SK-N-SH (cell line): Measurements from ENCODE around the gene GSDMA. TPM values are rescaled to one million over a fixed set of nuclear protein-coding genes. Genes with fewer than 3 reads are reported as not detected.

Source experiments
- CTCF ChIA-PET: fragments of 300-600, 350-600 bp; formaldehyde crosslinking; extraction: SDS; loops from one replicate; lab custom pipeline; 2021; lab: Yijun Ruan, JAX
- POLR2A ChIA-PET: fragments of 350-600 bp; sonication (Branson Sonifier 250); formaldehyde crosslinking; extraction: SDS; loops from one replicate; lab custom pipeline; 2020; ENCODE audit warnings: antibody characterized with exemption, inconsistent platforms; lab: Yijun Ruan, JAX
- DNase-seq: peaks from one replicate; pipeline ENCODE4 v3.0.0; 2012
- H2AFZ ChIP-seq: fragments of 200-600 bp; sonication (generic); 2 replicates; pipeline ENCODE4 v1.8.1; 2016; ENCODE audit warnings: antibody characterized with exemption, mild to moderate bottlenecking, low read depth
- H3F3A ChIP-seq: fragments of 200-600 bp; sonication (generic); replicated peaks from 2 replicates; pipeline ENCODE3; 2016; ENCODE audit warnings: antibody characterized with exemption, mild to moderate bottlenecking; ENCODE audit not compliant: insufficient read depth
- H3K27ac ChIP-seq, 2 experiments: fragments of 200-500 bp in 1 of 2; fragments of 200-600 bp in 1 of 2; sonication (Bioruptor generic) in 1 of 2; sonication (generic), shearing (Covaris generic) in 1 of 2; 2 replicates each; pipeline versions ENCODE4 v1.5.1 to v1.6.1; 2014 to 2016; ENCODE audit warnings: low read depth in 2 of 2, inconsistent platforms in 1 of 2, low read length in 1 of 2, mild to moderate bottlenecking in 1 of 2, mixed read lengths in 1 of 2
- H3K27me3 ChIP-seq: fragments of 200-600 bp; sonication (generic), shearing (Covaris generic); 2 replicates; pipeline ENCODE4 v1.6.1; 2016; ENCODE audit warnings: mixed run types; ENCODE audit not compliant: insufficient read depth
- H3K36me3 ChIP-seq, 2 experiments: fragments of 200-500 bp in 1 of 2; fragments of 200-600 bp in 1 of 2; sonication (Bioruptor generic) in 1 of 2; sonication (generic) in 1 of 2; replicated peaks in 1 of 2; 2 replicates each; pipeline versions ENCODE3 to v1.5.1; 2014 to 2016; ENCODE audit warnings: low read length in 1 of 2, mild to moderate bottlenecking in 1 of 2; ENCODE audit not compliant: insufficient read depth in 2 of 2, control insufficient read depth in 1 of 2
- H3K4me1 ChIP-seq, 2 experiments: fragments of 200-500 bp in 1 of 2; fragments of 200-600 bp in 1 of 2; sonication (Bioruptor generic) in 1 of 2; sonication (generic), shearing (Covaris generic) in 1 of 2; 2 replicates each; pipeline versions ENCODE4 v1.5.1 to v1.6.1; 2014 to 2016; ENCODE audit warnings: low read depth in 1 of 2, low read length in 1 of 2, mixed run types in 1 of 2; ENCODE audit not compliant: insufficient read depth in 2 of 2, control insufficient read depth in 1 of 2
- H3K4me2 ChIP-seq: fragments of 200-600 bp; sonication (generic), shearing (Covaris generic); 2 replicates; pipeline ENCODE4 v1.6.1; 2017; ENCODE audit warnings: mixed run types
- H3K4me3 ChIP-seq, 2 experiments: fragments of 200-500 bp in 1 of 2; fragments of 200-600 bp in 1 of 2; sonication (Bioruptor generic) in 1 of 2; sonication (generic), shearing (Covaris generic) in 1 of 2; 2 replicates each; pipeline versions ENCODE4 v1.5.1 to v1.8.1; 2014 to 2016; ENCODE audit warnings: low read depth in 2 of 2, inconsistent platforms in 1 of 2, low read length in 1 of 2, mild to moderate bottlenecking in 1 of 2, mixed read lengths in 1 of 2, moderate library complexity in 1 of 2
- H3K79me2 ChIP-seq: fragments of 200-600 bp; sonication (generic); 2 replicates; pipeline ENCODE4 v1.8.1; 2017; ENCODE audit warnings: mild to moderate bottlenecking; ENCODE audit not compliant: insufficient read depth
- H3K9ac ChIP-seq: fragments of 200-600 bp; sonication (generic); 2 replicates; pipeline ENCODE4 v1.6.1; 2017; ENCODE audit warnings: mixed run types
- H3K9me2 ChIP-seq: fragments of 200-600 bp; sonication (generic); 2 replicates; pipeline ENCODE4 v1.6.1; 2017; ENCODE audit warnings: mixed run types
- H3K9me3 ChIP-seq: fragments of 200-600 bp; sonication (generic); 2 replicates; pipeline ENCODE4 v1.6.1; 2017; ENCODE audit warnings: mixed run types, mild to moderate bottlenecking, moderate library complexity
- H4K20me1 ChIP-seq: fragments of 200-600 bp; sonication (generic); 2 replicates; pipeline ENCODE4 v1.6.1; 2017; ENCODE audit warnings: mild to moderate bottlenecking, mixed run types; ENCODE audit not compliant: insufficient read depth
- CHD2 ChIP-seq: fragments of 150-350 bp; IDR thresholded peaks from 2 replicates; pipeline ENCODE4 v1.6.1; 2018; ENCODE audit warnings: low read length; ENCODE audit not compliant: partially characterized antibody
- CTCF ChIP-seq: fragments of 200-600 bp; sonication (generic); IDR thresholded peaks from 2 replicates; pipeline ENCODE4 v1.6.1; 2017; ENCODE audit warnings: antibody characterized with exemption, mild to moderate bottlenecking, moderate library complexity
- EP300 ChIP-seq, 2 experiments: IDR thresholded peaks; 2 replicates each; pipeline versions ENCODE4 v1.4.0 to v1.6.1; 2012; ENCODE audit warnings: borderline replicate concordance in 1 of 2, low read depth in 1 of 2, low read length in 1 of 2
- FOXJ3 ChIP-seq: sonication (generic); formaldehyde crosslinking; IDR thresholded peaks from 2 replicates; pipeline ENCODE4 v1.5.1; 2020; ENCODE audit warnings: mild to moderate bottlenecking, missing genetic modification reagents
- GABPA ChIP-seq: IDR thresholded peaks from 2 replicates; pipeline ENCODE4 v1.4.0; 2012; ENCODE audit warnings: low read depth, mild to moderate bottlenecking
- IRF3 ChIP-seq: fragments of 150-350 bp; IDR thresholded peaks from 2 replicates; pipeline ENCODE4 v1.6.1; 2016; ENCODE audit warnings: mild to moderate bottlenecking, low read depth, low read length
- JUND ChIP-seq: IDR thresholded peaks from 2 replicates; pipeline ENCODE4 v1.4.0; 2012
- MEF2A ChIP-seq: IDR thresholded peaks from 2 replicates; pipeline ENCODE4 v1.4.0; 2012; ENCODE audit warnings: low read depth, borderline replicate concordance
- NFIC ChIP-seq: IDR thresholded peaks from 2 replicates; pipeline ENCODE4 v1.4.0; 2012; ENCODE audit warnings: borderline replicate concordance
- RAD21 ChIP-seq: IDR thresholded peaks from 2 replicates; pipeline ENCODE4 v1.6.1; 2012; ENCODE audit warnings: mild to moderate bottlenecking, low read length
- RCOR1 ChIP-seq: fragments of 150-350 bp; IDR thresholded peaks from 2 replicates; pipeline ENCODE4 v1.6.1; 2017; ENCODE audit warnings: antibody characterized with exemption, low read length
- RFX5 ChIP-seq: IDR thresholded peaks from 2 replicates; pipeline ENCODE4 v1.6.1; 2012; ENCODE audit warnings: mild to moderate bottlenecking, improper control_type of control experiment, low read length
- SIN3A ChIP-seq: IDR thresholded peaks from 2 replicates; pipeline ENCODE4 v1.6.1; 2012; ENCODE audit warnings: low read depth, mild to moderate bottlenecking, low read length, moderate library complexity, borderline replicate concordance
- SMC3 ChIP-seq: IDR thresholded peaks from 2 replicates; pipeline ENCODE4 v1.6.1; 2012; ENCODE audit warnings: low read depth, low read length, improper control_type of control experiment
- TCF12 ChIP-seq: IDR thresholded peaks from 2 replicates; pipeline ENCODE4 v1.4.0; 2012
- USF1 ChIP-seq: IDR thresholded peaks from 2 replicates; pipeline ENCODE4 v1.4.0; 2012; ENCODE audit warnings: low read depth, borderline replicate concordance
- YY1 ChIP-seq: IDR thresholded peaks from 2 replicates; pipeline ENCODE4 v1.4.0; 2012; ENCODE audit warnings: low read depth, mild to moderate bottlenecking
- WGBS: methylation state at CpG from one replicate; pipeline ENCODE4 v1.1.6; 2017; ENCODE audit warnings: low lambda C conversion rate; 5-methylcytosine and 5-hydroxymethylcytosine counted together
- polyA plus RNA-seq, 3 experiments: library from polyadenylated mRNA; depleted of rRNA; stranded (reverse); fragments of >200 nt; gene quantifications; 2 replicates each; pipeline ENCODE4 v1.2.3, GENCODE V29; 2012

Gene GSDMA
- polyA plus RNA-seq, 1 of the 3 experiments (the other 2 are of a cell fraction): not detected

- Histone ChIP-seq H3F3A (no peaks in the 10 kb centered on the region), H2AFZ (no peak overlapping the region), H3K79me2 (no peaks in the 10 kb centered on the region), H3K27me3 (no peaks in the 10 kb centered on the region), H3K27ac (no peak overlapping the region), H3K36me3 (no peaks in the 10 kb centered on the region), H3K9ac (no peak overlapping the region), H3K4me3 (no peak overlapping the region), H4K20me1 (no peaks in the 10 kb centered on the region), H3K9me3 (no peaks in the 10 kb centered on the region), H3K9me2 (no peaks in the 10 kb centered on the region), H3K4me1 (peaks cover 0 to 11% of the 10 kb centered on the region in 2 experiments; a peak in 1 of 4 replicates), H3K4me2 (no peak overlapping the region)
- POLR2A ChIA-PET: no interaction called here
- WGBS: 68% methylated on average over 4 of the region's 4 CpGs
- DNase-seq: no peak
- TF ChIP-seq RFX5 (no peak), SIN3A (no peak), MEF2A (no peak), IRF3 (no peak), GABPA (no peak)
- CTCF ChIA-PET: interaction anchor here (0.8 to 5.5 kb wide), 4 partner anchors 19 to 334 kb away, joined by 3 to 56 read pairs (median 4); partner anchors contain the start of gene PSMD3
Measured at GRCh38 chr17:39955726-39956225, 7.0 kb upstream of the GSDMA start.

GRCh38 chr17:39960524-39961041, 2.2 kb upstream of the GSDMA start:
- ChIA-PET POLR2A (interaction anchor here (2.3 kb wide), 1 partner anchor 20 kb away, joined by 7 read pairs; the partner anchor contains the start of gene PSMD3), CTCF (interaction anchor here (2.5 kb wide), 1 partner anchor 18 kb away, joined by 35 read pairs; the partner anchor contains the start of gene PSMD3)
- TF ChIP-seq JUND (no peak), RFX5 (no peak)
- 80% methylated on average over 8 of the region's 8 CpGs for WGBS
- no peaks in the 10 kb centered on the region for H3F3A ChIP-seq
- no peak for DNase-seq
- no peaks in the 10 kb centered on the region for H3K36me3 ChIP-seq
- H3K9ac ChIP-seq: no peak overlapping the region
- no peaks in the 10 kb centered on the region for H3K79me2 ChIP-seq
- no peak overlapping the region for H2AFZ ChIP-seq
- H3K4me1 ChIP-seq: no peaks in the 10 kb centered on the region
- no peak overlapping the region for H3K4me2 ChIP-seq
- no peaks in the 10 kb centered on the region for H3K9me3 ChIP-seq
- no peak overlapping the region for H3K4me3 ChIP-seq
- H4K20me1 ChIP-seq: no peaks in the 10 kb centered on the region
- no peaks in the 10 kb centered on the region for H3K27me3 ChIP-seq
- H3K27ac ChIP-seq: no peak overlapping the region
- no peaks in the 10 kb centered on the region for H3K9me2 ChIP-seq

- H2AFZ ChIP-seq: no peak overlapping the region
- no peak overlapping the region for H3K27ac ChIP-seq
- H3K9me2 ChIP-seq: no peaks in the 10 kb centered on the region
- ChIA-PET CTCF (interaction anchor here (1.0 to 3.9 kb wide), 2 partner anchors 16 to 159 kb away, joined by 3 to 15 read pairs; partner anchors contain the start of gene PSMD3), POLR2A (no interaction called here)
- no peaks in the 10 kb centered on the region for H3K4me1 ChIP-seq
- H3K4me2 ChIP-seq: no peak overlapping the region
- H3K9me3 ChIP-seq: no peaks in the 10 kb centered on the region
- H3F3A ChIP-seq: no peaks in the 10 kb centered on the region
- no peak overlapping the region for H3K9ac ChIP-seq
- H4K20me1 ChIP-seq: no peaks in the 10 kb centered on the region
- H3K27me3 ChIP-seq: no peaks in the 10 kb centered on the region
- no peaks in the 10 kb centered on the region for H3K36me3 ChIP-seq
- no peaks in the 10 kb centered on the region for H3K79me2 ChIP-seq
- DNase-seq: no peak
- H3K4me3 ChIP-seq: no peak overlapping the region
- 46% methylated on average over 6 of the region's 6 CpGs for WGBS
- TF ChIP-seq FOXJ3 (no peak), USF1 (no peak), EP300 (IDR thresholded peaks at IDR 0.05; ENCODE audit: borderline replicate concordance in 1 of 2, low read depth in 1 of 2, low read length in 1 of 2) (no peak), NFIC (no peak), YY1 (no peak), RCOR1 (no peak), IRF3 (no peak), CHD2 (no peak), CTCF (no peak), RAD21 (no peak), TCF12 (no peak), SMC3 (no peak)
Measured at GRCh38 chr17:39963829-39964228, 1.0 kb downstream of the GSDMA start.
